ENCODE measurements around the gene ZNF71. TPM values are rescaled to one million over a fixed set of nuclear protein-coding genes. Genes with fewer than 3 reads are reported as not detected.

Gene ZNF71
- total RNA-seq, 2 experiments from 2014 or later, result 4.4 to 5.3 TPM

GRCh38 chr19:56617531-56617930 is 22.4 kb downstream of the ZNF71 start:
- Mint-ChIP-seq H3K4me1 (ENCODE audit: low read depth) (no peaks in the 10 kb centered on the region), H3K27me3 (no peaks in the 10 kb centered on the region), H3K27ac (no peak overlapping the region), H3K9me3 (peaks cover 71% of the 10 kb centered on the region), H3K4me3 (no peak overlapping the region), H3K36me3 (ENCODE audit: low read depth) (peaks cover 94% of the 10 kb centered on the region)
- intact Hi-C loops (cut with micrococcal nuclease), result no loop called here
- ChIA-PET POLR2A (no interaction called here), CTCF (no interaction called here)
- ATAC-seq, result no peak
- TF ChIP-seq, protein P1, sequence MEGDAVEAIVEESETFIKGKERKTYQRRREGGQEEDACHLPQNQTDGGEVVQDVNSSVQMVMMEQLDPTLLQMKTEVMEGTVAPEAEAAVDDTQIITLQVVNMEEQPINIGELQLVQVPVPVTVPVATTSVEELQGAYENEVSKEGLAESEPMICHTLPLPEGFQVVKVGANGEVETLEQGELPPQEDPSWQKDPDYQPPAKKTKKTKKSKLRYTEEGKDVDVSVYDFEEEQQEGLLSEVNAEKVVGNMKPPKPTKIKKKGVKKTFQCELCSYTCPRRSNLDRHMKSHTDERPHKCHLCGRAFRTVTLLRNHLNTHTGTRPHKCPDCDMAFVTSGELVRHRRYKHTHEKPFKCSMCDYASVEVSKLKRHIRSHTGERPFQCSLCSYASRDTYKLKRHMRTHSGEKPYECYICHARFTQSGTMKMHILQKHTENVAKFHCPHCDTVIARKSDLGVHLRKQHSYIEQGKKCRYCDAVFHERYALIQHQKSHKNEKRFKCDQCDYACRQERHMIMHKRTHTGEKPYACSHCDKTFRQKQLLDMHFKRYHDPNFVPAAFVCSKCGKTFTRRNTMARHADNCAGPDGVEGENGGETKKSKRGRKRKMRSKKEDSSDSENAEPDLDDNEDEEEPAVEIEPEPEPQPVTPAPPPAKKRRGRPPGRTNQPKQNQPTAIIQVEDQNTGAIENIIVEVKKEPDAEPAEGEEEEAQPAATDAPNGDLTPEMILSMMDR (IDR thresholded peaks at IDR 0.05), result no peak
- DNase-seq, result no peak

DNA sequence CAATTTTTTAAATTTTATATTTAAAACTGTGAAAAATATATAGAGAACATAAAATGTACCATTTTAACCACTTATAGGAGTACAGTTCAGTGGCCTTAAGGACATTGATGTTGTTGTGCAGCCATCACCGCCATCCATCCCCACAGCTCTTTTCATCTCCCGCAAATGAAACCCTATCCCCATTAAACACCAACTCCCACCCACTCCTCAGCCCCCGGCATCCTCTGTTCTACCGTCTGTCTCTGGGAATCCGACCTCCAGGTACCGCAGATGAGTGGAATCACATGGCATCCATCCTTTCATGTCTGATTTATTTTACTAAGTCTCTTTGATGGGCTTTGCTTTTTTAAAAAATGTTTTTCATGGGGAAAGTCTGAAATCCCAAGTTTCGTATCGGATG is 24.0 kb downstream of the ZNF71 start:
- peaks cover 94% of the 10 kb centered on the region for H3K36me3 Mint-ChIP-seq (ENCODE audit: low read depth)
- no peak overlapping the region for H3K27ac Mint-ChIP-seq
- intact Hi-C loops (cut with micrococcal nuclease), result no loop called here
- H3K9me3 Mint-ChIP-seq, result peaks cover 67% of the 10 kb centered on the region
- no peak for DNase-seq
- no peaks in the 10 kb centered on the region for H3K4me1 Mint-ChIP-seq (ENCODE audit: low read depth)
- TF ChIP-seq, protein P1 (IDR thresholded peaks at IDR 0.05), result no peak
- no peak overlapping the region for H3K4me3 Mint-ChIP-seq
- ChIA-PET POLR2A (no interaction called here), CTCF (no interaction called here)
- no peak for ATAC-seq
- H3K27me3 Mint-ChIP-seq, result no peaks in the 10 kb centered on the region

DNA sequence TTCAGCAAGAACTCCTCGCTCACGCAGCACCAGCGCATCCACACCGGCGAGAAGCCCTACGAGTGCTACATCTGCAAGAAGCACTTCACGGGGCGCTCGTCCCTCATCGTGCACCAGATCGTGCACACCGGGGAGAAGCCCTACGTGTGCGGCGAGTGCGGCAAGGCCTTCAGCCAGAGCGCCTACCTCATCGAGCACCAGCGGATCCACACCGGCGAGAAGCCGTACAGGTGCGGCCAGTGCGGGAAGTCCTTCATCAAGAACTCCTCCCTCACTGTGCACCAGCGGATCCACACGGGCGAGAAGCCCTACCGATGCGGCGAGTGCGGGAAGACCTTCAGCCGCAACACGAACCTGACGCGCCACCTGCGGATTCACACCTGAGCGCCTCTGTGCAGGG is 27.3 kb downstream of the ZNF71 start:
- no peak for ATAC-seq
- CTCF ChIA-PET, result no interaction called here
- intact Hi-C loops (cut with micrococcal nuclease), result no loop called here
- Mint-ChIP-seq H3K9me3 (peaks cover 50% of the 10 kb centered on the region), H3K27me3 (no peaks in the 10 kb centered on the region), H3K4me3 (no peak overlapping the region), H3K27ac (no peak overlapping the region), H3K4me1 (ENCODE audit: low read depth) (no peaks in the 10 kb centered on the region), H3K36me3 (ENCODE audit: low read depth) (peaks cover 83% of the 10 kb centered on the region)
- TF ChIP-seq, protein P1 (IDR thresholded peaks at IDR 0.05), result no peak
- DNase-seq, result no peak
- POLR2A ChIA-PET, result no interaction called here

DNA sequence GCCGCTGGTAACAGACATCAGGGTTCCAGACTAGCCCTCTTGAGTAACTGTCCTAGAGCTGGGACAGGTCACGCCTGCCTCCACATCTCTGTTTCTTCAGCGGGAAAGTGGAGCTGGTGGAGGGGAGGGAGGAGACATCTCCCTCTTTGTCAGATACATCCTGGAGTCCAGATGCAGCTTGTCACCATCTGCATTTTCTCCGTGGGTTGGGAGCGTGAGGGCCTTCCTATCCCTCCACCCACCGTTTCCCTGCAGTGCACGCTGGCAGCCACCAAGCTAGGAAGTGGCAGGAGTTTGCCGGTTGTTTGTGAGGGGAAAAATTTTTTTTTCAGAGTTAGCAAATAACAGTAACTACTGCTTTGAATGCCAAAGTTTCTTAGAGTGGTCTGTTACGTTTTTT is 27.9 kb downstream of the ZNF71 start:
- DNase-seq, result no peak
- Mint-ChIP-seq H3K27ac (no peak overlapping the region), H3K4me1 (ENCODE audit: low read depth) (no peaks in the 10 kb centered on the region), H3K27me3 (no peaks in the 10 kb centered on the region), H3K4me3 (no peak overlapping the region), H3K9me3 (peaks cover 49% of the 10 kb centered on the region), H3K36me3 (ENCODE audit: low read depth) (peaks cover 77% of the 10 kb centered on the region)
- TF ChIP-seq, protein P1 (IDR thresholded peaks at IDR 0.05), result no peak
- POLR2A ChIA-PET, result no interaction called here
- CTCF ChIA-PET, result no interaction called here
- no peak for ATAC-seq
- intact Hi-C loops (cut with micrococcal nuclease), result no loop called here

GRCh38 chr19:56625708-56626107 is 30.6 kb downstream of the ZNF71 start:
- no peak overlapping the region for H3K27ac Mint-ChIP-seq
- no peaks in the 10 kb centered on the region for H3K4me1 Mint-ChIP-seq (ENCODE audit: low read depth)
- DNase-seq (no peak), ATAC-seq (no peak)
- H3K9me3 Mint-ChIP-seq, result peaks cover 56% of the 10 kb centered on the region
- CTCF ChIA-PET, result no interaction called here
- H3K27me3 Mint-ChIP-seq, result no peaks in the 10 kb centered on the region
- peaks cover 59% of the 10 kb centered on the region for H3K36me3 Mint-ChIP-seq (ENCODE audit: low read depth)
- intact Hi-C loops (cut with micrococcal nuclease), result no loop called here
- no peak overlapping the region for H3K4me3 Mint-ChIP-seq
- TF ChIP-seq, protein P1 (IDR thresholded peaks at IDR 0.05), result no peak
- POLR2A ChIA-PET, result no interaction called here
